Stomach (tissue), 9 donors: Measurements from ENCODE around the gene POM121L2. TPM values are rescaled to one million over a fixed set of nuclear protein-coding genes. Genes with fewer than 3 reads are reported as not detected.
"Not testable (repeated sequence)": the region's sequence is repeated elsewhere in the genome, so short reads cannot be mapped to it uniquely, and the experiment has no call there.

ENCODE experiments used
- DNase-seq, 2 donors: peaks; one replicate each; pipeline versions ENCODE4 v3.0.0 to v3.0.0-alpha.2; 2013 to 2019
- H3K27ac ChIP-seq, 5 donors: fragments of 200-600 bp in 4 of 5; sonication (generic) in 4 of 5; one replicate each; pipeline ENCODE4 v1.5.1; 2013 to 2019; ENCODE audit warnings: mild to moderate bottlenecking in 1 of 5, moderate library complexity in 1 of 5
- H3K27me3 ChIP-seq, 3 donors: fragments of 200-600 bp; sonication (generic); one replicate each; pipeline ENCODE4 v1.5.1; 2017 to 2019; ENCODE audit warnings: mixed run types in 1 of 3
- H3K36me3 ChIP-seq, 4 donors: fragments of 200-600 bp; sonication (generic); 1 replicate in 3 of 4; 2 replicates in 1 of 4; pipeline ENCODE4 v1.5.1; 2016 to 2019
- H3K4me1 ChIP-seq, 4 donors: fragments of 200-600 bp; sonication (generic); one replicate each; pipeline ENCODE4 v1.5.1; 2016 to 2019
- H3K4me3 ChIP-seq, 4 donors: fragments of 200-600 bp; sonication (generic) in 3 of 4; one replicate each; pipeline ENCODE4 v1.5.1; 2016 to 2019; ENCODE audit warnings: mild to moderate bottlenecking in 1 of 4
- H3K9me3 ChIP-seq, 4 donors: fragments of 200-600 bp; sonication (generic); one replicate each; pipeline ENCODE4 v1.5.1; 2016 to 2019
- EP300 ChIP-seq: sonication (generic); formaldehyde crosslinking; IDR thresholded peaks from one replicate; pipeline ENCODE4 v1.6.1; 2017; ENCODE audit warnings: antibody characterized with exemption
- POLR2A ChIP-seq, 4 donors: fragments of 450-650 bp; IDR thresholded peaks; one replicate each; pipeline ENCODE4 v1.6.1; 2016; ENCODE audit warnings: antibody characterized with exemption in 4 of 4, control low read depth in 2 of 4, mild to moderate bottlenecking in 1 of 4, moderate library complexity in 1 of 4
- POLR2AphosphoS5 ChIP-seq, 3 donors: sonication (generic); formaldehyde crosslinking; IDR thresholded peaks; one replicate each; pipeline ENCODE4 v1.6.1; 2016; ENCODE audit warnings: antibody characterized with exemption in 3 of 3
- WGBS, 5 donors: extraction: QIAGEN DNeasy Blood & Tissue Kit in 3 of 5; methylation state at CpG; one replicate each; pipeline versions ENCODE4 v1.1.5 to v1.1.7; 2013 to 2018; 5-methylcytosine and 5-hydroxymethylcytosine counted together
- intact Hi-C: fragments of 100-400 bp; cut with DNase I; formaldehyde crosslinking; loops from one replicate; pipeline ENCODE4 v1.15.1; 2023; ENCODE audit warnings: low total_unique reads
- polyA plus RNA-seq, 3 donors: library from polyadenylated mRNA; stranded (reverse); fragments of 200-250 nt; gene quantifications; one replicate each; pipeline ENCODE4 v1.2.3, GENCODE V29; 2013
- total RNA-seq, 5 donors: library from RNA; depleted of rRNA; stranded (reverse); fragments of >200 nt; gene quantifications; one replicate each; pipeline versions ENCODE4 v1.1.0 to v1.2.3, GENCODE V29; 2014 to 2016
- TF ChIP-seq, protein P1 (sequence below), 7 experiments: fragments of 450-650 bp in 4 of 7; fragments of 200-600 bp in 3 of 7; sonication (generic) in 3 of 7; IDR thresholded peaks; one replicate each; pipeline ENCODE4 v1.5.1; 2016 to 2019; ENCODE audit warnings: antibody characterized with exemption in 7 of 7, control low read depth in 2 of 7, mild to moderate bottlenecking in 1 of 7
- donor health status: healthy with polysubstance abuse.
- donor health status: Bipolar disorder and iron deficiency.
- donor health status: healthy.

The POM121L2 gene
- total and polyA plus RNA-seq, 8 donors = not detected

DNA sequence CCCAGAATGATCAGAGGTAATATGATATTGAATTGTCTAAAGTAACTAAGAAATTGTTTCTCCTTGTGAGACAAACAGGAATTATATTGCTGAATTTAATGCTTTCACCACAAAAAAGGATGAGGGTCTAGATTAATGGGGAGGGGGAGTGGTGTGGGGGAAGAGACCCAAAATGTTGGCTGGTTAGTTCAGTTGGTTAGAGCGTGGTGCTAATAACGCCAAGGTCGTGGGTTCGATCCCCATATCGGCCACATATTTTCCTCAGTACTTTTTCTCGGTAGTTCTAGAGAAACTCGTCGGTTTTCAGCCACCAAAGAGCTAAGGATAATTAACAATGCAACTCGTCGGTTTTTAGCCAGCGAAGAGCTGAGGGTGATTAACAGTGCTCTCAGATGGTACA lies 38.3 kb downstream of the POM121L2 start:
- Histone ChIP-seq H3K9me3 (peaks cover 0 to 22% (median 10%) of the 10 kb centered on the region in 4 donors), H3K4me1 (no peaks in the 10 kb centered on the region), H3K27ac (no peak overlapping the region), H3K27me3 (peaks cover 8 to 85% (median 53%) of the 10 kb centered on the region in 3 donors), H3K36me3 (no peaks in the 10 kb centered on the region), H3K4me3 (no peak overlapping the region)
- intact Hi-C loops = no loop called here
- WGBS, 5 donors = 65 to 70% (median 66%) methylated on average over 11 of the region's 11 CpGs
- no peak for DNase-seq
- TF ChIP-seq POLR2A (IDR thresholded peaks at IDR 0.05) (no peak), POLR2AphosphoS5 (IDR thresholded peaks at IDR 0.05) (no peak), EP300 (no peak)
- TF ChIP-seq, protein P1, sequence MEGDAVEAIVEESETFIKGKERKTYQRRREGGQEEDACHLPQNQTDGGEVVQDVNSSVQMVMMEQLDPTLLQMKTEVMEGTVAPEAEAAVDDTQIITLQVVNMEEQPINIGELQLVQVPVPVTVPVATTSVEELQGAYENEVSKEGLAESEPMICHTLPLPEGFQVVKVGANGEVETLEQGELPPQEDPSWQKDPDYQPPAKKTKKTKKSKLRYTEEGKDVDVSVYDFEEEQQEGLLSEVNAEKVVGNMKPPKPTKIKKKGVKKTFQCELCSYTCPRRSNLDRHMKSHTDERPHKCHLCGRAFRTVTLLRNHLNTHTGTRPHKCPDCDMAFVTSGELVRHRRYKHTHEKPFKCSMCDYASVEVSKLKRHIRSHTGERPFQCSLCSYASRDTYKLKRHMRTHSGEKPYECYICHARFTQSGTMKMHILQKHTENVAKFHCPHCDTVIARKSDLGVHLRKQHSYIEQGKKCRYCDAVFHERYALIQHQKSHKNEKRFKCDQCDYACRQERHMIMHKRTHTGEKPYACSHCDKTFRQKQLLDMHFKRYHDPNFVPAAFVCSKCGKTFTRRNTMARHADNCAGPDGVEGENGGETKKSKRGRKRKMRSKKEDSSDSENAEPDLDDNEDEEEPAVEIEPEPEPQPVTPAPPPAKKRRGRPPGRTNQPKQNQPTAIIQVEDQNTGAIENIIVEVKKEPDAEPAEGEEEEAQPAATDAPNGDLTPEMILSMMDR (IDR thresholded peaks at IDR 0.05) = no peak

DNA sequence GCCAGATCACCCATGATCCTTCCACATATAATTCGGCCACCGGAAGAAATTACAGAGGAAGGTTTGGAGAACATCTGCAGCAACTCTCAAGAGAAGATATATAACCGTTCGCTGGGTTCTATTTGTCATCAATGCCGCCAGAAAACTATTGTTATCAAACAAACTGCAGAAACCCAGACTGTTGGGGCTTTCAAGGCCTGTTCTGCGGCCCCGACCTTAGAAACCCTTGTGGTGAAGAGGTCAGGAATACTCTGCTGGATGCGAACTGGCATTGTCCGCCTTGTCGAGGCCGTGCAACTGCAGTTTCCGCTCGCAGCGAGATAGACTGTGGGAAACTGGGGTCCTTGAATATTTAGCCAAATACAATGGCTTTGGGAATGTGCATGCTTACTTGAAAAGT lies 43.3 kb downstream of the POM121L2 start:
- intact Hi-C loops = no loop called here
- H3K27ac ChIP-seq = no peak overlapping the region
- no peak for DNase-seq
- TF ChIP-seq, protein P1 (IDR thresholded peaks at IDR 0.05) = no peak
- no peak for TF ChIP-seq POLR2AphosphoS5 (IDR thresholded peaks at IDR 0.05)
- H3K27me3 ChIP-seq = peaks cover 6 to 84% (median 21%) of the 10 kb centered on the region in 3 donors
- no peak overlapping the region for H3K4me3 ChIP-seq
- WGBS, 5 donors = 63 to 85% (median 76%) methylated on average over 14 of the region's 14 CpGs
- peaks cover 0 to 4% (median 0%) of the 10 kb centered on the region in 4 donors for H3K9me3 ChIP-seq
- no peaks in the 10 kb centered on the region for H3K4me1 ChIP-seq
- H3K36me3 ChIP-seq = no peaks in the 10 kb centered on the region

DNA sequence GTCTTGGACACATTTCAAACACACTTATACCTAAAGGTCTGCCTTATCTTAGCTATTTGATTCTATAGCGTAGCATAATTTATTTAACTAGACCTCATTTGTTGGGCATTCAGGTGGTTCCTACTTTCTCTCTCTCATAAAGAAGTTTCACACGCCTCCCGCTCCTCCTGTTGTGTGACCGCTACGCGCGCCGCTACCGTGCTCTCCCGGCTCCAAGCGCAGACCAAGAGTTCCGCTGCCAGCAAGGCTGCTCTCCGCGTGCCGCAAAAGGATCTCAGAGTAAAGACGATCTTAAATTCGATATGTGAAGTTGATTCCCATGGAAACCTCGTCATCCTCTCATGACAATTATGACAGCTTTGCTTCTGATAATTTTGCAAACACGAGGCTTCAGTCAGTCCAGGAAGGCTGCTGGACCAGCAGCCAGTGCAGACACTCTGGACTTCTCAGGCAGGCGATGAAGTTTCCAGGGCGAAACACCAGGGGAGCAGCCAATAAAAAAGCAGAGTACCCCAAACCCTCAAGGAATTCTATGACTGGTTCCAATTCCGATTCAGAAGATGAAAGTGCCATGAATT lies 44.1 kb downstream of the POM121L2 start:
- Histone ChIP-seq H3K27me3 (peaks cover 6 to 83% (median 17%) of the 10 kb centered on the region in 3 donors), H3K4me1 (no peaks in the 10 kb centered on the region), H3K9me3 (peaks cover 0 to 4% (median 0%) of the 10 kb centered on the region in 4 donors), H3K27ac (no peak overlapping the region), H3K36me3 (no peaks in the 10 kb centered on the region), H3K4me3 (no peak overlapping the region)
- intact Hi-C loops = no loop called here
- TF ChIP-seq POLR2A (IDR thresholded peaks at IDR 0.05) = no peak
- TF ChIP-seq, protein P1 (IDR thresholded peaks at IDR 0.05) = no peak
- TF ChIP-seq POLR2AphosphoS5 (IDR thresholded peaks at IDR 0.05) = no peak
- no peak for TF ChIP-seq EP300
- WGBS, 5 donors = 11 to 14% (median 13%) methylated on average over 22 of the region's 22 CpGs
- DNase-seq = no peak

DNA sequence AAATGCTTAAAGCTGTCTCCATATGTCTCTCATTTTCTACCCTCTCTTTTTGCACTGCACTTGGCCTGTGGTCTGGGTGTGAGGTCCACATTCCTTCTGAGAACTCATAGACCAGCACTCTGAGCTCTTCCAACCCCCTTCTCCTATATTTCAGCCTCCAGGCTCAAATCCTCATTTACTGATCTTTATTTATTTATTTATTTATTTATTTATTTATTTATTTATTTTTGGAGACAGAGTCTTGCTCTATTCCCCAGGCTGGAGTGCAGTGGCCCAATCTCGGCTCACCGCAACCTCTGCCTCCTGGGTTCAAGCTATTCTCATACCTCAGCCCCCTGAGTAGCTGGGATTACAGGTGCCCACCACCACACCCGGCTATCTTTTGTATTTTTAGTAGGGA lies 45.1 kb downstream of the POM121L2 start:
- H3K36me3 ChIP-seq, H3K4me3 ChIP-seq, H3K9me3 ChIP-seq, DNase-seq, H3K4me1 ChIP-seq, intact Hi-C loops, H3K27ac ChIP-seq: not testable (repeated sequence)
- H3K27me3 ChIP-seq = peaks cover 0 to 84% (median 14%) of the 10 kb centered on the region in 3 donors
- WGBS, 5 donors = 87 to 96% (median 94%) methylated on average over 3 of the region's 3 CpGs

DNA sequence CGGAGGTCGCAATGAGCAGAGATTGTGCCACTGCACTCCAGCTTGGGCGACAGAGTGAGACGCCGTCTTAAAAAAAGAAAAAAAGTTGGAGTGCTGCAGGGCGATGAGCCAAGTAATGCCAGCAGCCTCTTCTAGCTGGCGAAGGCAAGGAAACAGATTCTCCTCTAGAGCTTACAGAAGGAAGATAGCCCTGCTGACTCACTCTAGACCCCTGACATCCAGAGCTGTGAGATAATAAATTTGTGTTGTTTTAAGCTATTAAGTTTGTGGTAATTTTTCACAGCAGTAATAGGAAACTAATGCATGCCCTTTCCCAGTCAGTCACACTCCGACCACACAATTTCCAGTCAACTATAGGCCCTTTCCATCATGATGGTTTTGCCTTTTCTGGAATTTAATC lies 48.2 kb downstream of the POM121L2 start:
- Histone ChIP-seq H3K9me3 (peaks cover 0 to 7% (median 0%) of the 10 kb centered on the region in 4 donors), H3K4me1 (peaks cover 0 to 12% (median 5%) of the 10 kb centered on the region in 4 donors), H3K4me3 (no peak overlapping the region), H3K27ac (no peak overlapping the region), H3K36me3 (no peaks in the 10 kb centered on the region), H3K27me3 (peaks cover 7 to 97% (median 28%) of the 10 kb centered on the region in 3 donors)
- DNase-seq = no peak
- TF ChIP-seq POLR2A (IDR thresholded peaks at IDR 0.05) (no peak), EP300 (no peak), POLR2AphosphoS5 (IDR thresholded peaks at IDR 0.05) (no peak)
- intact Hi-C loops = no loop called here
- WGBS, 5 donors = 76 to 84% (median 79%) methylated on average over 8 of the region's 8 CpGs
